ENCODE results near the gene TARBP1. TPM values are rescaled to one million over a fixed set of nuclear protein-coding genes. Genes with fewer than 3 reads are reported as not detected.

The TARBP1 gene
- total RNA-seq, 1 experiment from 2014 or later = 47.3 TPM

DNA sequence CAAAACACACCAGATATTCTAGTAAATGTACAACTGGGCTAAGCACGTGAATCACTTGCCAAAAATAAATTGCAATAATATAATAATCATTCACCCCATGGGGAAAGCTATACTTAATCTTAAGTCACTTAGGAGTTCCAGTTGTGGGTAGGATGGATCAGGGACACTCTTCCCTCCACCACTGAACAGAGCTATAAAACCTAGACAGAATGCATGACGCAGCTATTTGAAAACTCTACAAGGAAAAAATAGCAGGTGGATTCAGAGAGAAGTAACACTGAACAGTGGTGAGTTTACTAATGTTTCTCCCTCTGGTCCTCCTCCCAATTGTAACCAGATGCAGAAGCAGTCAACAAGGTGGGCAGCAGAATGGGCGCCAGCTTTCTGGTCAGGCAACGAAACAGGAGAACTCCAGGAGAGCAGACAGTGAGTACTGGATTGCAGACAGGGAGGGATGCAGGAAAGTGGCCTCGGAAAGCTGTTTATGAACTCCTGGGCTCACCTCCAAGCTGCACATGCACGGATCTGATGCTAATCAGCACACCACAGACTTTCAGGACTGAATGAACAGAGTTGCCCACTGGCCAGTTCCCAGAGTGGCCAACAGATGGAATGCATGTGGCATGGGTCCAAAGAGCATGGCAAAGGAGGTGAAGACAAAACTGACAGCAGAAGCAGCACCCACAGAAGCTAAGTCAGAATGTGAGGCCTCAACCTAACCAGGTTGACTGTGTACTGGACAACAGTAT is 41.4 kb downstream of the TARBP1 start:
- Histone ChIP-seq H3K4me2 (no peak overlapping the region), H3K27me3 (ENCODE audit: insufficient read depth, low read depth) (no peaks in the 10 kb centered on the region), H4K20me1 (ENCODE audit: insufficient read depth) (no peaks in the 10 kb centered on the region), H3K4me3 (no peak overlapping the region), H3K9me2 (ENCODE audit: insufficient read depth) (no peaks in the 10 kb centered on the region), H3K9me3 (ENCODE audit: insufficient read depth, low read depth) (no peaks in the 10 kb centered on the region), H2AFZ (no peak overlapping the region), H3K79me2 (ENCODE audit: low read depth) (peaks cover 5% of the 10 kb centered on the region; the same call in 1 of the 2 replicates), H3K27ac (no peak overlapping the region), H3K36me3 (ENCODE audit: low read depth) (peaks cover 25% of the 10 kb centered on the region), H3K4me1 (replicated peaks; ENCODE audit: insufficient read depth) (no peaks in the 10 kb centered on the region), H3F3A (ENCODE audit: insufficient read depth, low read depth) (no peaks in the 10 kb centered on the region)
- ChIA-PET POLR2A (ENCODE audit: unreplicated experiment) (no interaction called here), CTCF (no interaction called here)
- no TSS peak for BruUV-seq (replicated peaks)
- intact Hi-C loops (cut with micrococcal nuclease; ENCODE audit: unreplicated experiment) = no loop called here
- no peak for TF ChIP-seq EZH2 (IDR thresholded peaks at IDR 0.05; ENCODE audit: low read depth)
- TF ChIP-seq, protein P1, sequence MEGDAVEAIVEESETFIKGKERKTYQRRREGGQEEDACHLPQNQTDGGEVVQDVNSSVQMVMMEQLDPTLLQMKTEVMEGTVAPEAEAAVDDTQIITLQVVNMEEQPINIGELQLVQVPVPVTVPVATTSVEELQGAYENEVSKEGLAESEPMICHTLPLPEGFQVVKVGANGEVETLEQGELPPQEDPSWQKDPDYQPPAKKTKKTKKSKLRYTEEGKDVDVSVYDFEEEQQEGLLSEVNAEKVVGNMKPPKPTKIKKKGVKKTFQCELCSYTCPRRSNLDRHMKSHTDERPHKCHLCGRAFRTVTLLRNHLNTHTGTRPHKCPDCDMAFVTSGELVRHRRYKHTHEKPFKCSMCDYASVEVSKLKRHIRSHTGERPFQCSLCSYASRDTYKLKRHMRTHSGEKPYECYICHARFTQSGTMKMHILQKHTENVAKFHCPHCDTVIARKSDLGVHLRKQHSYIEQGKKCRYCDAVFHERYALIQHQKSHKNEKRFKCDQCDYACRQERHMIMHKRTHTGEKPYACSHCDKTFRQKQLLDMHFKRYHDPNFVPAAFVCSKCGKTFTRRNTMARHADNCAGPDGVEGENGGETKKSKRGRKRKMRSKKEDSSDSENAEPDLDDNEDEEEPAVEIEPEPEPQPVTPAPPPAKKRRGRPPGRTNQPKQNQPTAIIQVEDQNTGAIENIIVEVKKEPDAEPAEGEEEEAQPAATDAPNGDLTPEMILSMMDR (conservative IDR thresholded peaks at IDR 0.05) = no peak
- DNase-seq = no peak

DNA sequence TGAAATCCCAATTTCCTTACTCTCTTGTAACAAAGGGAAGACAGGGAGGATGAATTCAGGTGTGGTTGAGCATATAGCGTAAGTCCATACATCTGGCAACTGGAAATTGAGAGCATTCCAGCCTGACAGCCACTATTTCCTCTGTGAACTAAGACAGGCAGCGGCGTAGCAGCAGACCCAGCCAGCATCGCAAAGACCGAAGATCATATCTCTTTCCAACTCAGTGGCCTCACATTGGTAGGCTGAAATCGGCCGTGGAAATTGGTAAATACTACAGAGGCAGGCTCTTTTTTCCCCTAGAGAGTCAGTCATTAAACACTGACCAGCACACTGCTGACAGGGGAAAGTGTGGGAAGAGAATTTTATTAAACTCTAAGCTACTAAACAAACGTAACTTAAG is 43.4 kb downstream of the TARBP1 start:
- intact Hi-C loops (cut with micrococcal nuclease; ENCODE audit: unreplicated experiment) = no loop called here
- H3K79me2 ChIP-seq (ENCODE audit: low read depth) = peaks cover 5% of the 10 kb centered on the region; the same call in 1 of the 2 replicates
- DNase-seq = no peak
- POLR2A ChIA-PET (ENCODE audit: unreplicated experiment) = no interaction called here
- H3K4me2 ChIP-seq = no peak overlapping the region
- no peaks in the 10 kb centered on the region for H3K9me2 ChIP-seq (ENCODE audit: insufficient read depth)
- TF ChIP-seq, protein P1 (conservative IDR thresholded peaks at IDR 0.05) = no peak
- no peak for TF ChIP-seq EZH2 (IDR thresholded peaks at IDR 0.05; ENCODE audit: low read depth)
- no peaks in the 10 kb centered on the region for H3K27me3 ChIP-seq (ENCODE audit: insufficient read depth, low read depth)
- no peak overlapping the region for H3K4me3 ChIP-seq
- peaks cover 24% of the 10 kb centered on the region for H3K36me3 ChIP-seq (ENCODE audit: low read depth)
- H3K4me1 ChIP-seq (replicated peaks; ENCODE audit: insufficient read depth) = no peaks in the 10 kb centered on the region
- no peaks in the 10 kb centered on the region for H3K9me3 ChIP-seq (ENCODE audit: insufficient read depth, low read depth)
- CTCF ChIA-PET = no interaction called here
- H4K20me1 ChIP-seq (ENCODE audit: insufficient read depth) = no peaks in the 10 kb centered on the region
- H2AFZ ChIP-seq = no peak overlapping the region
- no peak overlapping the region for H3K27ac ChIP-seq
- no peaks in the 10 kb centered on the region; the same call in 1 of the 2 replicates for H3F3A ChIP-seq (ENCODE audit: insufficient read depth, low read depth)
- BruUV-seq (replicated peaks) = no TSS peak

DNA sequence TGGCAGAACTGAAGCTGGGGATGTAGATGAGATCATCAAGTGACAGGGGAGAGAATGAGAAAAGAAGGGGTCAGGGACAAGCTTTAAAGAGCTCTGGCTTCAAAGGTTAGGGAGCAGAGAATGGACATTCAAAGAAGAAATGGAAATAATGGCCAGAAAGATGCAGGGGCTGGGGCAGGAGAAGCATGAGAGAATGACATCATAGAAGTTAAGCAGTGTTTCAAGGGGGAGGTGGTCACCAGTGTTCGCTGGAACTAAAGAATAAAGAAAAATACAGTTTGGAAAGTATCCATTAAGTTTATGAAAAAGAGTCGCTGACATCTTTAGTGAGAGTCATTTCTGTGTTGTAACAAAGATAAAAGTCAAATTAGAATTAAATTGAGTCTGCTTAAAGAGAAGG is 44.3 kb downstream of the TARBP1 start:
- no peak overlapping the region for H2AFZ ChIP-seq
- ChIA-PET POLR2A (ENCODE audit: unreplicated experiment) (no interaction called here), CTCF (no interaction called here)
- no peak overlapping the region for H3K4me2 ChIP-seq
- no peak overlapping the region for H3K27ac ChIP-seq
- no peak overlapping the region for H3K4me3 ChIP-seq
- H3K36me3 ChIP-seq (ENCODE audit: low read depth) = peaks cover 23% of the 10 kb centered on the region
- H3K27me3 ChIP-seq (ENCODE audit: insufficient read depth, low read depth) = no peaks in the 10 kb centered on the region
- H3K79me2 ChIP-seq (ENCODE audit: low read depth) = 0 out of 2 replicates have a peak, but pooled peaks cover 3% of the 10 kb centered on the region
- no peak for DNase-seq
- H3K4me1 ChIP-seq (replicated peaks; ENCODE audit: insufficient read depth) = no peaks in the 10 kb centered on the region
- no peak for TF ChIP-seq EZH2 (IDR thresholded peaks at IDR 0.05; ENCODE audit: low read depth)
- TF ChIP-seq, protein P1 (conservative IDR thresholded peaks at IDR 0.05) = no peak
- no peaks in the 10 kb centered on the region; the same call in 1 of the 2 replicates for H3F3A ChIP-seq (ENCODE audit: insufficient read depth, low read depth)
- intact Hi-C loops (cut with micrococcal nuclease; ENCODE audit: unreplicated experiment) = no loop called here
- no peaks in the 10 kb centered on the region for H3K9me2 ChIP-seq (ENCODE audit: insufficient read depth)
- BruUV-seq (replicated peaks) = no TSS peak
- no peaks in the 10 kb centered on the region for H4K20me1 ChIP-seq (ENCODE audit: insufficient read depth)
- H3K9me3 ChIP-seq (ENCODE audit: insufficient read depth, low read depth) = no peaks in the 10 kb centered on the region

Data from PC-9 (cell line).